NCI-H128 (cell line): ENCODE measurements around the gene PALD1.

ENCODE experiments used
- DNase-seq: peaks from one replicate; lab custom pipeline; 2025; ENCODE audit not compliant: unreplicated experiment; lab: John Stamatoyannopoulos, UW

The PALD1 gene

GRCh38 chr10:70552586-70552985, 74.0 kb downstream of the PALD1 start:
- no peak for DNase-seq

GRCh38 chr10:70555371-70555770, 76.8 kb downstream of the PALD1 start:
- DNase-seq: no peak

GRCh38 chr10:70557086-70557845, 78.7 kb downstream of the PALD1 start:
- DNase-seq: no peak

GRCh38 chr10:70557876-70558275, 79.3 kb downstream of the PALD1 start:
- no peak for DNase-seq

- no peak for DNase-seq
Observed at GRCh38 chr10:70558295-70558694, 79.7 kb downstream of the PALD1 start.

GRCh38 chr10:70558871-70559810, 80.6 kb downstream of the PALD1 start:
- DNase-seq: no peak

GRCh38 chr10:70559861-70560260, 81.3 kb downstream of the PALD1 start:
- DNase-seq: no peak

GRCh38 chr10:70560511-70560941, 82.0 kb downstream of the PALD1 start:
- no peak for DNase-seq

GRCh38 chr10:70561070-70561469, 82.5 kb downstream of the PALD1 start:
- no peak for DNase-seq

- DNase-seq: no peak
Observed at GRCh38 chr10:70561558-70561957, 83.0 kb downstream of the PALD1 start.

- DNase-seq: no peak
Observed at GRCh38 chr10:70562036-70562755, 83.6 kb downstream of the PALD1 start.

GRCh38 chr10:70563230-70563629, 84.7 kb downstream of the PALD1 start:
- DNase-seq: no peak

GRCh38 chr10:70564113-70564725, 85.7 kb downstream of the PALD1 start:
- no peak for DNase-seq

GRCh38 chr10:70564901-70565351, 86.4 kb downstream of the PALD1 start:
- no peak for DNase-seq

GRCh38 chr10:70565556-70566514, 87.3 kb downstream of the PALD1 start:
- no peak for DNase-seq

GRCh38 chr10:70566515-70567290, 88.1 kb downstream of the PALD1 start:
- DNase-seq: no peak

- DNase-seq: no peak
Observed at GRCh38 chr10:70567603-70568002, 89.0 kb downstream of the PALD1 start.

- DNase-seq: no peak
Observed at GRCh38 chr10:70568113-70568512, 89.5 kb downstream of the PALD1 start.
